Neural crest cell (in vitro differentiated cells): ENCODE measurements around the gene ICE1. TPM values are rescaled to one million over a fixed set of nuclear protein-coding genes. Genes with fewer than 3 reads are reported as not detected.

Source experiments
- DNase-seq: peaks from one replicate; pipeline ENCODE4 v3.0.0; 2021; ENCODE audit warnings: low read depth, mixed read lengths, low spot score
- H3K27ac Mint-ChIP-seq: one replicate; pipeline ENCODE4 v1.8.0; 2021; ENCODE audit warnings: mild to moderate bottlenecking, mixed read lengths; ENCODE audit not compliant: unreplicated experiment
- H3K27me3 Mint-ChIP-seq: 2 replicates; pipeline ENCODE4 v1.8.0; 2021; ENCODE audit warnings: low read depth, mild to moderate bottlenecking, mixed read lengths
- H3K36me3 Mint-ChIP-seq: 2 replicates; pipeline ENCODE4 v1.8.0; 2021; ENCODE audit warnings: low read depth, mild to moderate bottlenecking, mixed read lengths
- H3K4me1 Mint-ChIP-seq: 2 replicates; pipeline ENCODE4 v1.8.0; 2021; ENCODE audit warnings: mixed read lengths
- H3K4me3 Mint-ChIP-seq: one replicate; pipeline ENCODE4 v1.8.0; 2021; ENCODE audit warnings: mild to moderate bottlenecking, mixed read lengths
- H3K9me3 Mint-ChIP-seq: 2 replicates; pipeline ENCODE4 v1.8.0; 2021; ENCODE audit warnings: mixed read lengths
- long read RNA-seq: library from polyadenylated mRNA; unstranded; transcript quantifications from one replicate; pipeline ENCODE4 v2.0.0, GENCODE V29; 2020
- total RNA-seq: library from RNA; stranded (reverse); gene quantifications from 2 replicates; pipeline ENCODE4 v1.2.1, GENCODE V29; 2021
- TF ChIP-seq, protein P1 (sequence below): fragments of 200-600 bp; sonication (generic); conservative IDR thresholded peaks from 2 replicates; pipeline ENCODE4 v1.5.0; 2021; ENCODE audit warnings: antibody characterized with exemption, mild to moderate bottlenecking

The ICE1 gene, protein sequence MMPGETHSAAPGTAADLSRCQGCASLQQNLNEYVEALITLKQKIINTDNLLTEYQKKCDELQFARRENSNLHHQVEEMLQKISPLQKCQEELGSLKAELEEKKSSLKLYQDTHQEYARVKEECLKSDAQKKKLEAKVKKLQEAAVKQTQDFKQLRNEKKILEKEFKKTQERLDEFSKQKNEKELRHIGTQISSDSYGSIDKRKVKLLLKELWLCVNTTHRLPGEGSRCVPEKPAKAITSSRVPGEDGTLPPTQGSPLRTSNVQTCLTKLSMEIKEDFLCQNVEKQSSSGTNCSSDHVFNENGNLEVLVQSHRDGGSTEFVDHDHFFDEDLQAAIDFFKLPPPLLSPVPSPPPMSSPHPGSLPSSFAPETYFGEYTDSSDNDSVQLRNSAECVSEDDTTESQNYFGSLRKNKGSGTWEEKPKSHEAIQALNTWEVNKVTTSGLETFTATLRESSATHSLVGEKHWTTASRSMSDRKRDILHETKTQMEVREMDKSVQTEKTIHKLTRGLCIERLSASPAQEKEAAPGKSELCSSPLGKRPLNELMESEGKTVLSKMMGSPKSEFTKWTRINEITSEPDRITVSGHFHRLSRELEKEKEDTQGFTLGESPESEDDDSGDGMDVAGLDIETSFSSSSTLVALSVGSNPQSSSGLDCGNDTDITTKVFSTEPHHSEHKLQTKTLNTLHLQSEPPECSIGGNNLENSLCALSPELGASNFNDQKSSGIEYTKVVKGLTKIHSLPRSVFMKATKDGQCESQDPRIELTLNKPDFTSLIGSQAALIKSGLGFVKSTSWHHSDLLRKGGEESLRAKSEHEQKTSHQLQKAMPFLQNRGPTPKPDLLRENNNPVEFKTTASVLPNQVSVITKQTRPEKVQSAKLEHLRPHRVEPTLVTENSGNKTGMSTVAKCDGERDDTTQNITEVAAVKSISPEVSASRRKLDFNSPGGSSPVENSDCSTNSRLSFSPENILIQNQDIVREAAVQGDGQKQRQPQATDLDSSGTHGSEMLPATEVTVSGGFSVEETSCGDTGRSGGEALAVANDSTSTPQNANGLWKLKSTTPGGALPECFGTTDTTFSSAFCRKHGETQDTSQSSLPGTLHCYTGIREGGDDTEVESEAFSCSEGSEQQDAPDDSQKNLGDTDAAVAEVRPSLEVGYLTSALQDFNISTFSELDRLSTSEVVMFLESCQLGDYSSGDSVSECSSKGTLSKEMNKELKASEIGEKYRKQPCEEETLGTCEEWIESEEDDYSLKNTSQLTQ (N-terminal part only)
- total RNA-seq: 35.1 and 37.9 TPM in 2 replicates
- long read RNA-seq, partial matches to known transcripts: 31 of 33 reads
- long read RNA-seq, other reads (novel, unspliced or antisense): 2 of 33 reads

DNA sequence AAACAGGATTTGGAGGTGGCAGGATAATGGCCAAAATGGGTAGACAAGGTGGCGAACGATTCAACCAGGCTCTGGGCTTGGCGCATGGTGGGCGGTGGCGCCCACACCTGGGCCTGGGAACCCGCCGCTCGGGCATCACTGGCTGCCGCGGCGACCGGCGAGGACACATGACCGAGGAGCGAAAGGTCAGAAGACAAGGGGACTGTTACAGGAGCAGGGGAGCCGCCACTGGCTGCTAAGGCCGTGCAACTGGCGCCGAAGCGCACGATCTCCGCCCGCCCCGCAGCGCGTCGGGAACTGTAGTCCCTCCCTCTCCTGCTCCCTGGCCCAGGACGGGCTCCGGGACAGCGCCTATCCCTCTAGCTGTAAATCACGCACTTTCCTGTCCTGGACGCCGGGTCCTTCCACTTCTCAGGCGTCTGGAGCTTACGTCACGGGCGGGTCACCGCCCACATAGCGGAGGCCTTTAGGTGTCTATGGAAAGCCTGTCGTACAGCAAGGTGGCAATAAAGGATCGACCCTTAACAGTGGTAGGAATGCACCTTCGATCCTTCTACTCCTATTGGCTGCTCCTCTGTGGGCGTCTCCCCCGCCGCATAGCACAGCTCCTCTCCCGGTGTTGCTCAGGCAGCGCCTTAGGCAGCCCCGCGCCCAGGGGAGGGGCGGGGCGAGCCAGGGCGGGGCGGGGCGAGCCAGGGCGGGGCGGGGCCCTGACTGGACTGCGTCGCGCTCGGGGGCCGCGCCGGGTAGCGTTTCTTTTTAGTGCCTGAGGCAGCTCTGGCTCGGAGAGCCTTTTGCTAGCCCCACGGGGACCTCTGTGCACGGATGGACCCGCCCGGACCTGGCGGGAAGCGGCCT is at the start of gene ICE1:
Gene ICE1 (plus strand): TSS at position 717 of the 858 bp plus-strand sequence. CDS start 239 bp downstream, outside the sequence.
- Mint-ChIP-seq H3K4me1 (peaks cover 17% of the 10 kb centered on the region), H3K9me3 (no peaks in the 10 kb centered on the region), H3K36me3 (no peaks in the 10 kb centered on the region), H3K27me3 (no peaks in the 10 kb centered on the region), H3K27ac (peak within 1 kb of the TSS; percentile 100), H3K4me3 (peak within 1 kb of the TSS; percentile 94)
- TF ChIP-seq, protein P1, sequence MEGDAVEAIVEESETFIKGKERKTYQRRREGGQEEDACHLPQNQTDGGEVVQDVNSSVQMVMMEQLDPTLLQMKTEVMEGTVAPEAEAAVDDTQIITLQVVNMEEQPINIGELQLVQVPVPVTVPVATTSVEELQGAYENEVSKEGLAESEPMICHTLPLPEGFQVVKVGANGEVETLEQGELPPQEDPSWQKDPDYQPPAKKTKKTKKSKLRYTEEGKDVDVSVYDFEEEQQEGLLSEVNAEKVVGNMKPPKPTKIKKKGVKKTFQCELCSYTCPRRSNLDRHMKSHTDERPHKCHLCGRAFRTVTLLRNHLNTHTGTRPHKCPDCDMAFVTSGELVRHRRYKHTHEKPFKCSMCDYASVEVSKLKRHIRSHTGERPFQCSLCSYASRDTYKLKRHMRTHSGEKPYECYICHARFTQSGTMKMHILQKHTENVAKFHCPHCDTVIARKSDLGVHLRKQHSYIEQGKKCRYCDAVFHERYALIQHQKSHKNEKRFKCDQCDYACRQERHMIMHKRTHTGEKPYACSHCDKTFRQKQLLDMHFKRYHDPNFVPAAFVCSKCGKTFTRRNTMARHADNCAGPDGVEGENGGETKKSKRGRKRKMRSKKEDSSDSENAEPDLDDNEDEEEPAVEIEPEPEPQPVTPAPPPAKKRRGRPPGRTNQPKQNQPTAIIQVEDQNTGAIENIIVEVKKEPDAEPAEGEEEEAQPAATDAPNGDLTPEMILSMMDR: peak; percentile 13
- DNase-seq: peak; percentile 88

DNA sequence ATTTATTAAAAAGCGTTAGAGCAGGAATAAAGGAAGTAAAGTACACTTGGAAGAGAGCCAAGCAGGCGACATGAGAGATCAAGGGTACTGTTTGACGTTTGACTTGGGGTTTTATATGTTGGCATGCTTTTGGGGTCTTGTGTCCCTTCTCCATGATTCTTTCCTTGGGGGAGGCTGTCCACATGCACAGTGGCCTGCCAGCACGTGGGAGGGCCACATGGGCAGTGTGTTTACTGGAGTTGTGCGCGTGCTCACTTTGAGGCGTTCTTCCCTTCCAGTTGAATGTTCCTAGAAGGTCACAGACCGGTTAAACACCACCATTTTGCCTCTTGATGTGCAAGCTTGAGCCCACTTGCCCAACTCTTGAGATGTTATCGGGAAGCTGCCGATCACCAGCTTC is 49.5 kb upstream of the ICE1 start:
- H3K4me1 Mint-ChIP-seq: peaks cover 4% of the 10 kb centered on the region
- H3K4me3 Mint-ChIP-seq: no peak overlapping the region
- H3K9me3 Mint-ChIP-seq: no peaks in the 10 kb centered on the region

DNA sequence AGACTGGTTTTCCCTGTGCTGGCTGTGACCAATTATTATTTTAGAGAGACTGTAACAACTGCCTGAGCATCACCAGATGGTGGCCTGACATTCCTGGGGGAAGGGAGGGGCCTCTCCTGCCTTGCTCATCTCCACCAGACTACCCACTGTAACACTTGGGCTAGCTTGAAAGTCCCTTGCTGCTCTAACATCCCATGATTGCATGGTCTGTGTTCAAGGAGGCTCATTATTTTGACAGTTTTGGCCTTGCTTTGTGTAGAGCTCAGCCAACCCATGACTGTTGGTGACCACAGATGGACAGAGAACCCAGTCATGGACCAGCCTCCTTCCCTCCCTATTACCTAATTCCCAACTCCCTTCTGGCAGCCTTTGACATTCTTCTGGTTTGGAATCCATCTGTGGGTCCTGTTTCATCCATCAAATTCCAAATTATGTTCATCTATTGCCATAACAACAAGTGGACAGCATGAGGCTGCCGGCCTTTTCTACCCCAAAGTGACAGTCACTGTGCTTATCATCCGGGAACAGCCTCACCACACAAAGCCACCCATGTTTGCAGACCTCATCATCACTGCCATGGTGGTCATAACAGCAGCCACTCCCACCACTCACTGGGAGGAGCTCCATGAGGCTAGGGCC is 49.0 kb upstream of the ICE1 start:
- no peak for DNase-seq
- Mint-ChIP-seq H3K36me3 (no peaks in the 10 kb centered on the region), H3K27ac (no peak overlapping the region), H3K4me1 (peaks cover 4% of the 10 kb centered on the region), H3K9me3 (no peaks in the 10 kb centered on the region), H3K4me3 (no peak overlapping the region), H3K27me3 (peaks cover 3% of the 10 kb centered on the region)
- TF ChIP-seq, protein P1: no peak

More for the DNA sequence above, 49.5 kb upstream of the ICE1 start:
- peaks cover 3% of the 10 kb centered on the region for H3K27me3 Mint-ChIP-seq
- no peak for DNase-seq
- TF ChIP-seq, protein P1: no peak
- H3K36me3 Mint-ChIP-seq: no peaks in the 10 kb centered on the region
- no peak overlapping the region for H3K27ac Mint-ChIP-seq

DNA sequence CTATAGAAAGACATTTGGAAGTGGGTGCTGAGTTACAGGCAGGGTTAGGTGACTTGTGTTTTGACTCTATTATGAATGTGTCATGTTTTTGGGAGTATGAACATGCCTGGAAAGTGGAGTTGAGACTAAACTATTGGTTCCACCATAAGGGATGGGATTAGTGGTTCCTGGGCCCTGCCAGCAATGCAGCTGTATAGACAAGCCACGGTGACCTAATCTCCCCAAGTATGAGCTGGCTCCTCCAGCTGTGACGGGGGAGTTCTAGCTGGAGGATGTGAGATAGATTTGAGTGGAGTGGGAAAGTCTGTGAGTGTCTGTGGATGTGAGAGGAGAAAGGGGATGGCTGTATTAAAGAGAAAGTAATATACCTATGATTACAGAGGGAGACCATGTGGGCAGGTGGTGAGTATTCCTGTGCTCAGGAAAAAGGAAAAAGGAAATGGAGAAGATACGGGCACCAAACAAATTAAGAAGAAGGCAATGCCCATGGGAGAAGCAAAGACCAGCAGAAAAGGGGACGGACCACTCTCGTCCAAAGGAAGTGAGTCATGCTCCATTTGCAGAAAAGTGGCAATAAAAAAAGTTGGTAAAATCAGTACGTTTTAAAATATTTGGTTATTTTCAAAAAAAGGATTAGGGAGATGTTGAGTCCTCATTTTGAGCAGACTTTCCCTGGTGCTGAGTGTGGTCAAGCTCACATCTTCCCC is 48.3 kb upstream of the ICE1 start:
- H3K36me3 Mint-ChIP-seq: no peaks in the 10 kb centered on the region
- peaks cover 3% of the 10 kb centered on the region for H3K27me3 Mint-ChIP-seq
- no peak overlapping the region for H3K4me3 Mint-ChIP-seq
- DNase-seq: no peak
- no peak overlapping the region for H3K27ac Mint-ChIP-seq
- TF ChIP-seq, protein P1: no peak
- H3K9me3 Mint-ChIP-seq: no peaks in the 10 kb centered on the region
- peaks cover 5% of the 10 kb centered on the region for H3K4me1 Mint-ChIP-seq
